CD1c-positive myeloid dendritic cell (primary cell): ENCODE data around the gene VCX2.
"Not testable (repeated sequence)": the region's sequence is repeated elsewhere in the genome, so short reads cannot be mapped to it uniquely, and the experiment has no call there.

Experiments used
- DNase-seq: peaks from one replicate; pipeline ENCODE4 v3.0.0-alpha.2; 2016; ENCODE audit errors: extremely low spot score

VCX2 gene

GRCh38 chrX:8122538-8122937 is 48.5 kb downstream of the VCX2 start:
- DNase-seq: no peak

GRCh38 chrX:8121391-8121790 is 49.7 kb downstream of the VCX2 start:
- not testable (repeated sequence) for DNase-seq
